GM18873 (cell line): Measurements from ENCODE around the gene EDN3.

Experiments used
- ATAC-seq: cut with Tn5 transposase; IDR thresholded peaks from one replicate; pipeline ENCODE4 v1.9.1; 2021; ENCODE audit warnings: mild to moderate bottlenecking, moderate library complexity, moderate number of reproducible peaks; ENCODE audit not compliant: unreplicated experiment, low FRiP score

Gene EDN3

GRCh38 chr20:59307270-59307669, 6.9 kb downstream of the EDN3 start:
- ATAC-seq = no peak

- no peak for ATAC-seq
These were observed 8.2 kb downstream of the EDN3 start for GRCh38 chr20:59308493-59309201.

GRCh38 chr20:59309218-59309617, 8.8 kb downstream of the EDN3 start:
- ATAC-seq = no peak

GRCh38 chr20:59314997-59315396, 14.6 kb downstream of the EDN3 start:
- ATAC-seq = no peak

GRCh38 chr20:59316911-59317731, 16.7 kb downstream of the EDN3 start:
- no peak for ATAC-seq

GRCh38 chr20:59318201-59318790, 17.9 kb downstream of the EDN3 start:
- no peak for ATAC-seq

GRCh38 chr20:59318803-59319202, 18.4 kb downstream of the EDN3 start:
- ATAC-seq = no peak

GRCh38 chr20:59320426-59320825, 20.0 kb downstream of the EDN3 start:
- ATAC-seq = no peak

GRCh38 chr20:59320854-59321647, 20.6 kb downstream of the EDN3 start:
- no peak for ATAC-seq

- no peak for ATAC-seq
These were observed 21.7 kb downstream of the EDN3 start for GRCh38 chr20:59322081-59322480.

- ATAC-seq = no peak
These were observed 22.4 kb downstream of the EDN3 start for GRCh38 chr20:59322585-59323454.

- ATAC-seq = no peak
These were observed 23.3 kb downstream of the EDN3 start for GRCh38 chr20:59323731-59324130.

GRCh38 chr20:59324521-59325141, 24.2 kb downstream of the EDN3 start:
- no peak for ATAC-seq

- no peak for ATAC-seq
These were observed 24.7 kb downstream of the EDN3 start for GRCh38 chr20:59325142-59325523.

- no peak for ATAC-seq
These were observed 25.8 kb downstream of the EDN3 start for GRCh38 chr20:59326188-59326587.

GRCh38 chr20:59328071-59328470, 27.7 kb downstream of the EDN3 start:
- ATAC-seq = no peak

GRCh38 chr20:59331721-59332329, 31.4 kb downstream of the EDN3 start:
- ATAC-seq = no peak

- no peak for ATAC-seq
These were observed 32.9 kb downstream of the EDN3 start for GRCh38 chr20:59333260-59333845.

GRCh38 chr20:59333951-59334350, 33.5 kb downstream of the EDN3 start:
- ATAC-seq = no peak
